Measurements from ENCODE around the gene CASTOR1.

The CASTOR1 gene

DNA sequence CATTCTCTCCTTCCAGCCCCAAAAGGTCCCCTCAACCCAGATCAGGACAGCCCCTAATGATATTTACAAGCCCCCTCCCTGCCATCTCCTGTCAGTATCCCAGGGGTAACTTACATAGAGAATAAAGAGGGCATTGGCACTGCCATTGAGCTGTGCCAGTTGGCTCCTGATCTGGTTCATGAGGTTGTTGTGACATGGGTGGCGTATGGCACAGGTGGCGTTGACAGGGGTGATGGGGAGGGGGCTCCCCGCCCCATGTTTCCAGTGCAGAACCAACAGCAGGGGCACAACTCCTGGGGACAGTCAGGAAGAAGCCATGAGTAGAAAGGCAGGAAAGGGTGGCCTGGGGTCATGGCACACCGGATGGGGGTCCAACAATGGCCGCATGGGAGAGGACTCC is 44.7 kb downstream of the CASTOR1 start:
- H3K9me3 Mint-ChIP-seq = no peaks in the 10 kb centered on the region
- peaks cover 45% of the 10 kb centered on the region for H3K4me1 Mint-ChIP-seq
- H3K27ac Mint-ChIP-seq = no peak overlapping the region
- no peak for ATAC-seq
- no peak overlapping the region for H3K4me3 Mint-ChIP-seq
- no peaks in the 10 kb centered on the region for H3K36me3 Mint-ChIP-seq
- peaks cover 48% of the 10 kb centered on the region for H3K27me3 Mint-ChIP-seq

DNA sequence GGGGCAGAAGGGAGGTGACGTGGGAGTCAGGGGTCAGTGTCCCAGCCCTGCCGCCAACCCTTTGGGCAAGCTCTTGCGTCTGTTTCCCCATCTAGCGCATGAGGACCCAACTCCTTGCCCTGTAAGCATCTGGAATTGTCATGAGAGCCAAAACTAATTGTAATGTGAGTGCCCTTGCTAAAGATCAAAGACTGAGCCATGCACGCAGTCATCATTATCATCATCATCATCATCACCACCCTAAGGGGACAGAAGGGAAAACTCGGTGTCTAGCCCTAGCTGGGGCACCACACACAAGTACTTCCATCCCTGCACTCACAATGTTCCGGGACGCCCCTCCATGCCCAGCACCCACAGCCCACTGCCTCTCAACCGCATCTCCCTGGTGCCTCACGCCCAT is 45.2 kb downstream of the CASTOR1 start:
- Mint-ChIP-seq H3K4me1 (peaks cover 45% of the 10 kb centered on the region), H3K9me3 (no peaks in the 10 kb centered on the region), H3K4me3 (no peak overlapping the region), H3K36me3 (no peaks in the 10 kb centered on the region), H3K27ac (no peak overlapping the region), H3K27me3 (peaks cover 46% of the 10 kb centered on the region)
- ATAC-seq = no peak

DNA sequence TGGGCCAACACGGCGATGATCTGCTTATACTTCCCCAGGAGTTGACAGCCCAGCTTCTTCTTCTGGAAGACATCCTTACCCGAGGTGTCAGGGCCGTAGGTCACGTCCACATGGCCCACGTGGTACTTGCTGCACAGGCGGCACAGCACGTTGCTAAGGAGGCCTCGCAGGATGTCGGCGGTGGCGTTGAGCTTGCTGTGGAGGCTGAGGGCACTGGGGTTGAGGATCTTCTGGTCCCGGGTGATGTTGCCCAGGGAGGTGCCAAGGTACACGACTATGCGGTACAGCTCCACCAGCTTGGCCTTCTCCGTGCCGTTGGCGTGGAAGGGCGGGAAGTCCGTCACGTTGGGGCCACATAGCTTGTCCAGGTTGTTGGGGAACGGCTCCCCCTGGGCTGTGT is 45.6 kb downstream of the CASTOR1 start:
- Mint-ChIP-seq H3K27ac (no peak overlapping the region), H3K9me3 (no peaks in the 10 kb centered on the region), H3K4me1 (peaks cover 45% of the 10 kb centered on the region), H3K36me3 (no peaks in the 10 kb centered on the region), H3K27me3 (peaks cover 42% of the 10 kb centered on the region), H3K4me3 (no peak overlapping the region)
- no peak for ATAC-seq

DNA sequence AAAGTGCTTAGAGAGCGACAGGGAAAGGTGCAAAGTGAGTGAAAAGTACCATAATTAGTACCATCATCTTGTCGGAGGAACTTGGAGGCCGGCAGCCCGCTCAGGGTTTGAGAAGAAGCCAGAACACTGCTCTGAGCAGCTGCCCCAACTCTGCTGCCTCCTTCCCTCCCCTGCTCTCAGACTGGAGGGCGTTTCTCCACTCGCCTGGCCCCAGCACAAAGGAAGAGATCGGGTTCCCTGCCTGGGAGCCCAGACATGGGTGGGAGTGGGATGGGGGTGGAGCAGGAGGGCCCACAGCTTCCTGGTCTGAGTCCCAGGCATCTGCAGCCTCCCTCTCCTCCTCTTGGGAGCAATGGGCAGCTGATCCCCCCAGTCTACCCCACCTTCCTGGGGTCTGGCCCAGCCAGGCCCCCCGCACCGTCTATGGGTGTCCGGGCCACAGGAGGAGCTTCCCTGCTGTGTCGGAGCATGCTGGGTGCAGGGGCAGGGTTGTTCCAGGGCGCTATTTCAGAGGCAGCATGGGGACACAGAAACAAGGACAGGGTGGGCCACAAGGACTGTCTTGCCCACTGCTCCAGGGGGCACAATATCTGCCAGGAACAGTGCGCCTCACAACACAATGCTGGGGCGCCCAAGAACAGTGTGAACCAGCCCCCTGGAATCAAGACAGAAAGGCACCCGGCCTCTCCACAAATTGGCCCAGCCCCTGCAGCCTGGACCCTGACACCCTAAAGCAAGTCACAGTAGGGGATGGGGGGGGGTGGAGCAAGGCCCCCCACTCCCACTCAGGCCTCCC is 47.5 kb downstream of the CASTOR1 start:
- Mint-ChIP-seq H3K4me3 (no peak overlapping the region), H3K27me3 (peaks cover 23% of the 10 kb centered on the region), H3K27ac (no peak overlapping the region), H3K4me1 (peaks cover 28% of the 10 kb centered on the region), H3K36me3 (no peaks in the 10 kb centered on the region), H3K9me3 (no peaks in the 10 kb centered on the region)
- no peak for ATAC-seq

DNA sequence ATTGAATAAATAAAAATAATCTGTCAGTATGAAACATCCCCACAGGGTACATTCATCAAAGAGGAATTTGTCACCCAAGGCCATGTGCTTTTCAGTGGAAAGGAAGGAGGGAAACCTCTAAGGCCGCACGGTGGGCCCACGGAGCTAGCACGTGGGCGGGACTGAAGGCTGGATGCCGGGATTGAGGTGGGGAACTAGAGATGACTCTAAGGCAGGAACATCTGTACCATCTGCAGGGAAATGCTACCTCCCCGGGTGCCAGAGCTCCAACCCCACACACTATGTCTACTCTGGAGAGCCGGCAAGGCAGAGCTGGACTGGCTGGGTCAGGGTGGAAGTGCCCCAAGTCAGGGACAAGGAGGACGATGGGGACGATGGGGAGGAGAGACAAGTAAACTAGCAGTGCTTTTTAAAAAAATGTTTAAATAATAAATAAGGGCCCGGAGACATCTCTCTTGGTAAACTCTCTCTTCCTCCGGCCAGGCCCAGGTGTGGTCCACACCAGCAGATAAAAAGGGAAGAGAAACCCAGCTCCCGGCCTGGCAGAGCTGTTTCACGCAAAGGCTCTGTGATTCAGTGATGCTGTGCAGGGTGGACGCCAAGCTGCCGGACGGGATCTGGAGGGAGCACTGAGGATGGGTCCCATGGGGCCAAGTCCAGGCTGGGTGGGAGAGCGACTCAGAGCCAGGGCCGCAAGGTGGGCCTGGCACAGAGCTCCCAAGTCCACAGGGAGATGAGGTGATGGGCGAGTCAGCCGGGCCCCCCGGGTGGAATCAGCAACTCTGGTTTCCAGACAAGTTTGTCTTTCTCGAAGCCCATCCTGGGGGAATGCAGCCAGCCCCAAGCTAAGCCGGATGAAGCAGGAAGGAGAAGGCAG is 48.5 kb downstream of the CASTOR1 start:
- H3K4me3 Mint-ChIP-seq = no peak overlapping the region
- ATAC-seq = peak; percentile 79
- H3K27ac Mint-ChIP-seq = peak overlapping the region; percentile 48
- H3K9me3 Mint-ChIP-seq = no peaks in the 10 kb centered on the region
- H3K27me3 Mint-ChIP-seq = peaks cover 13% of the 10 kb centered on the region
- peaks cover 18% of the 10 kb centered on the region for H3K4me1 Mint-ChIP-seq
- H3K36me3 Mint-ChIP-seq = no peaks in the 10 kb centered on the region

DNA sequence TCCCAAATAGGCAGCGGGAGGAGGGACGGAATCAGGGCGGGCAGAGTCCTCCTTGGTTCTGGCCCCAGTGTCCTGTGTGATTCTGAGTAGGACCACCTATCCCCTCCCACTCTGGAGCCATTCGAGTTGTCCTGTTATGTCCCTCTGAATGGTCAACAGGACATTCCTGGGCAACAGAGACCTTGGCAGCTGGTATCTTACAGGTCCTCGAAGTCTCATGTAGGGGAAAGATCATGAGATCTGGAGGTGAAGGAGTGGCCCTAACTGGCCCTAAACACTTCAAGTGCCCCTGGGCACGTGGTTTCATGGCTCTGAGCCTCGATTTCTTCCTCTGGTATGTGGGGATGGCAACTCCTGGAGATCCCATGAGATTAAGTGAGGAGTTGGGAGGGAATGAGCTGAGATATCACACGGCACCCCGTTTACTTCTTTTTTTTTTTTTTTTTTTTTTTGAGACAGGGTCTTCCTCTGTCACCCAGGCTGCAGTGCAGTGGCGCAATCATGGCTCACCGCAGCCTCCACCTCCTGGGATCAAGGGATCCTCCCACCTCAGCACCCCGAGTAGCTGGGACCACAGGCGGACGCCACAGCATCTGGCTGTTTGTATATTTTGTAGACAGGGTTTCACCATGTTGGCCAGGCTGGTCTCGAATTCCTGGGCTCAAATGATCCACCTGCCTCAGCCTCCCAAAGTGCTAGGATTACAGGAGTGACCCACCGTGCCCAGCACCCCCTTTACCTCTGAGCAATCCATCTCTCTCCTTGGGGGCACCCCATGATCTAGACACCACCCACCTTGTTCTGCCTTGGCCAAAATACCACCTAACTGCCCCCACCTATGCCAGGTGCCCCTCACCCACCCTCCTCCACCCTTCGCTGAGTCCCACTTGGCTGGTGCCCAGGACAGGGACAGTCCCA is 49.6 kb downstream of the CASTOR1 start:
- Mint-ChIP-seq H3K36me3 (no peaks in the 10 kb centered on the region), H3K9me3 (no peaks in the 10 kb centered on the region), H3K27me3 (peaks cover 3% of the 10 kb centered on the region), H3K4me3 (no peak overlapping the region), H3K27ac (no peak overlapping the region), H3K4me1 (peaks cover 13% of the 10 kb centered on the region)
- no peak for ATAC-seq

DNA sequence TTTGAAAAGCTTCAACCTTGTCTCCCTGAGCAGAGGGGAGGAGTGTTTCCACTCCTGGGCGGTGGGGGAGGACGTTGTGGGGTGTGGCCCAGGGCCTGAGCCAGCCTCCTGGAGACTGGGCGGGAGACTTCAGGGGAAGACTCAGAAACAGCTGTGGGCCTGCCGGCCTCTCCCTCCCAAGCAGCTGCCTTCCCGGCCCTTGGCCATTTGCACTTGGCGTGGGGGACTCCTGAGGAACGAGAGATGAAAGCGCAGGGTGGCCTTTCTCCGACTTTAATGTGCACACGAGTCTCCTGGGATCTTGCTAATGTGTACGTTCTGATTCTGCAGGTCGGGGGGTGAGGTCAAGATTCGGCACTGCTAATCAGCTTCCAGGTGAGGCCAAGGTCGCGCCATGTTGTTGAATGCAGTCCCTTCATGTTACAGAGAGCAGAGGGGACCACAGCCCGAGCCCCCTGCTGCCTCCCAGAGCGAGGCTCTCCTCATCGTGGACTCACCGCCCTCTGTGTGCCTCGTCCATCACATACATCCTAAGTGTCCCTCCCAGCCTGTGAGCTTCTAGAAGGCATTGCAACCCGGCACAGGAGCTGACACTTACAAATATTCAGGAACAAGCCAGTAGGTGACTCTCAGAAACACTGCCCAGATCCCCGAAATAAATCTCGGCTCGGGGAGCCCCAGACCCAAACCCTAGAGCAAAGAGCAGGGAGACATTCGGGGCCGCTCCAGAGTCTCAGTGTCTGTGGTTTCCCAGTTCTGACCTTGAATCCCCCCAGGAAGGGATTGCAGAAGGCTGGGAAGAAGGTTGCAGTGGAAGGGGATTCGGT is 50.4 kb downstream of the CASTOR1 start:
- Mint-ChIP-seq H3K27ac (no peak overlapping the region), H3K36me3 (no peaks in the 10 kb centered on the region), H3K4me1 (peaks cover 13% of the 10 kb centered on the region), H3K27me3 (no peaks in the 10 kb centered on the region), H3K4me3 (no peak overlapping the region), H3K9me3 (no peaks in the 10 kb centered on the region)
- no peak for ATAC-seq

DNA sequence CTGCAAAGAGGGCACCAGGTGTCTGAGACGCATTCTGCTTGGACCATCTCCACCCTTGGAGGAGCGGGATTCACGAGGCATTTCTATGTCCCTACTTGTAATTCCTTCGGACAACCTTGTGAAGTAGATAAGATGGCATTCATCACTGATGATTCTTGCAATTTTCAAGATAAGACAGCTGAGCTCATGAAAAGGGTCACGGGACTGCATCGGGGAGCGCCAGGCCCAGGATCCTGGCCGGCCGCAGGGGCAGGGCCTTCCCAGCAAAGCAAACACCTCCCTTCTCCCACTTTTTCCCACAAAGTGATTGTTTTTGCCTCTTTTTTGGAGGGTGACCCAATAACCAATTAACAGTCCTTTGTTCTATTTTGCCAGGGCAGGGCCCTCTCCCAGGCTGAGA is 51.2 kb downstream of the CASTOR1 start:
- Mint-ChIP-seq H3K4me1 (peaks cover 13% of the 10 kb centered on the region), H3K27ac (no peak overlapping the region), H3K27me3 (no peaks in the 10 kb centered on the region), H3K4me3 (no peak overlapping the region), H3K36me3 (no peaks in the 10 kb centered on the region), H3K9me3 (no peaks in the 10 kb centered on the region)
- ATAC-seq = no peak

DNA sequence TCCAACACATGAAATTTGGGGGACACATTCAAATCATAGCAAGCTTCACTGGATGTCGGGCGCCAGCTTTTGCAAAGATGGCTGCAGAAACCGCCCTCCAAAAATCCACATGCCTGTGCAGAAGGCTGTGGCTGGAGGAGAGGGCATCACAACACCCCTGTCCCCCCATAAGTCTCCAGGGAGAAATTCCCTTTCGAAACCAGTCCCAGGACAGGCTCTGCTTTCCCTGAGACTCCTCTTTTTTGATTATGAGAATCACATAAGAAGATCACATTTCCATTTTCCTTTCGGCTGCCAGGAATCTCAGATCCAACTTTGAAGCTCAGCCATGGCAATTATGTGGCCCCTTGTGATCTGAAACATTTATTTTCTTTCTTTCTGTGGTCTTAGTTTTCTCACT is 52.4 kb downstream of the CASTOR1 start:
- Mint-ChIP-seq H3K36me3 (no peaks in the 10 kb centered on the region), H3K4me1 (peaks cover 13% of the 10 kb centered on the region), H3K27ac (no peak overlapping the region), H3K4me3 (no peak overlapping the region), H3K27me3 (peaks cover 11% of the 10 kb centered on the region), H3K9me3 (no peaks in the 10 kb centered on the region)
- ATAC-seq = no peak

DNA sequence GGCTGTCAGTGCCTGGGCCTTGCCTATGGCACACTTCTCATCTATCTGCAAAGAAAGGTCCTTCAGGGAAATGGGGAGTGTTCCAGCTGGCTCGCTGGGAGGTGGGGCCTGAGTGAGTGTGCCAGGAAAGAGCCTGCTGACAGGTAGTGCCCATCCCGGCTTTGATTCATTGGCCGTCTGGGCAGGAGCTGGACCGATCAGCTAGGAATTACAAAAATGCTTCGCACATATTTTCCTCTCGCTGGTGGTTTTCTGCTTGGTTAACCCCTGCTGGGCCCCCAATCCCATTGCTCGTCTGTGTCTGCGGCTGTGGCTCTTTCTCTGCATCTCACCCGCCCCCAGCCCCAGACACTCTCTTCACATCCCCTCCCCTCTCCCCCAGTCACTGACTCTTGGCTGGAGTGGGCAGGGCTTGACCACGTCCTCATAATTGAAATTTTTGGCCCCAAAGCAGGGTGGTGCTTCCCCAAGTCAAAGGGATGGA is 53.6 kb downstream of the CASTOR1 start:
- Mint-ChIP-seq H3K4me3 (no peak overlapping the region), H3K36me3 (no peaks in the 10 kb centered on the region), H3K27me3 (peaks cover 16% of the 10 kb centered on the region), H3K27ac (no peak overlapping the region), H3K4me1 (peaks cover 4% of the 10 kb centered on the region), H3K9me3 (no peaks in the 10 kb centered on the region)
- ATAC-seq = no peak
